Measurements from ENCODE around the gene SAPCD1.

Gene SAPCD1

DNA sequence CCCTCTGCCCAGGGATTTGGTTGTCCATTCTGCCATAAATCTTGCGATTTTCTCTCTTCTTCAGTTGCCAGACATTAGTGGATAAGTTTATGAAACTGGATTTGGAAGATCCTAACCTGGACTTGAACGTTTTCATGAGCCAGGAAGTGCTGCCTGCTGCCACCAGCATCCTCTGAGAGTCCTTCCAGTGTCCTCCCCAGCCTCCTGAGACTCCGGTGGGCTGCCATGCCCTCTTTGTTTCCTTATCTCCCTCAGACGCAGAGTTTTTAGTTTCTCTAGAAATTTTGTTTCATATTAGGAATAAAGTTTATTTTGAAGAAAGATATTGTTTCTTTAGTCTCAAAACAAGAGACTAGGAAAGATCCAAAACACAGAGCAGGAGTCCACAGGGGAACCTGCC lies at the start of gene SAPCD1:
TSS of gene SAPCD1 (plus strand) at position 301 of the 400 bp plus-strand sequence. CDS start 399 bp downstream, outside the sequence.
- no peak for DNase-seq

DNA sequence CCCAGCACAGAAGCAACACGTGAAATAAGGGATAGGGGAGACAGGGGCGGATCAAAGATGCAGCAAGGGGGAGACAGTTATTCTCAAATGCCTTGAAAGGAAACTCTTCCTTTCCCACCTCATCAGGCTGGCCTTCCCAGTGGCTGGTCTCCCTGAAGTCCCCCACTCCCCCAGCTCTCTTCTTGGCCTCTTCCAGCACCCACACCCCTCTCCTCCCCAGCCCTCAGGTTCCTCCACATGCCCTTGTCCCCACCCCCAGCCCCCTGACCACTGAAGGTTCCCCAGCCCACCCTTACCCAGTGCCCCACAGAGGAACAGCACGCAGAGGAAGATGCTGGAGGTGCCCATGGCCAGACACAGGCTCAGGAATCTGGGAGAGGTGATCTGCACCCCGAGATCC lies 49.0 kb upstream of the SAPCD1 start:
- DNase-seq = no peak

DNA sequence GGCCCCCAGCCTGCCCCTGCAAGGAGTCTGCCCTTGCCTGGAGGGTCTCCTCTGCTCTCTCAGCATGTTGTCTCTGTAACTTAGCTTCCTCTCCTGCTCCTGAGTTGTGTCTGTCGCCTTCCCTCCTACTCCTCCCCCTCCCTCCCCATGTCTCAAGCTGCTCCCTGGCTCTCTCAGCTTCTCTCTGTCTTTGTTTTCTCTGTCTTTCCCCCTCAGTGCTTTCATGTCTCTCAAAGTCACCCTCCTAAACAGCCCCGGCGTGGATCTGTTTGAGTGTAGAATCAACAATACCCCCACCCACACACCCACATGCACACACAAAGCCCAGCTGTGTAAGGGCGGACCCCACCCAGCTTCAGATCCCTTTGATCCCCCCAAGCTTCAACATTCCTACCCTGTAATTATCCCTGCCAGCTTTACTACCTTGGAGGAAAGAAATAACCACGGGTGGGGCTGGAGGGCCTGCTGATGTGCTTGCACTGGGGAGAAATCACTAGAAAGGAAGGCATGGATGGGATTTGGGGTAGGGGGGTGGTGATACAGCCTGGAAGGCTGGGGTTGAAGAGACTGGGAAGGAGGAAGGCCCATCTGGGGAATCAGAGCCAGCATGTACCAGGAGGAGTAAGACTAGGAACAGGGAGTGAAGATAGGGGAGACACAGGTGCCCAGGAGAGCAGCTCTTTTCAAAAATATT lies 48.3 kb upstream of the SAPCD1 start:
- no peak for DNase-seq

DNA sequence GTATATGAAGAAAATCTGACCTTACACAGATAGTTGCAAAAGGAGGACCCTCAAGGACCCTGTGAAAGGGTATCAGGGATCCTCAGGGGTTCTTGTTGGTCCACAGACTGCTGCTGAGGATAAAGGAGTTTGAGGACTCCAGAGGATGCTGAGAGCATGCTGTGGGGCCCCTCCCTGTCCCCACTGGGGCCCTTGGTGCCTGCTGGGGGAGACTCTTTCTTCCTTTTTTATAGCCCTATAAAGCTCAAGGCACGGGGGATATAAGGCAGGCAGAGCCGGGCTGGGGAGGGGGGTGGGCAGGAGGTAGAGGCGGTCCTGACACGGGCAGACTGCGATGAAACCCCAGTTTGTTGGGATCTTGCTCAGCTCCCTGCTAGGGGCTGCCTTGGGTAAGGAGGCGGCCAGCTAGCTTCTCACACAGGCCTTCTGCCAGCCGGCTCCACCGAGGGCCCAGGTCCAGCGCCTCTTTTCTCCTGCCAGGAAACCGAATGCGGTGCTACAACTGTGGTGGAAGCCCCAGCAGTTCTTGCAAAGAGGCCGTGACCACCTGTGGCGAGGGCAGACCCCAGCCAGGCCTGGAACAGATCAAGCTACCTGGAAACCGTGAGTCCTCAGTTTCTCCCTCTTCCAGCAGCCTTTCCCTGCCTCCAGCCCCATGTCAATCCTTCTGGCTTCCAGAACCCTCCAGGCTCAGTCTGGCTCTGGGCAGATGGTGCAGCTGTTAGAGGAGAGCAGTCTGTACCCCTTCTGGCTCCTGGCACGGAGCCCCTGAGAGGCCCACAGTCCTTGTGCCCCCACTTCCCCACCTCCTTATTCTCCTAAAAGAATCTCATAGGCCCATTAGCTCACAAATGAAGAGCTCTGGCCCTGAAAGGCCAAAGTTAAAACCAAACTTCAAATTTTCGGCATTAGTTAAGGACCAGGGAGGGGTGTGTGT lies 47.2 kb upstream of the SAPCD1 start, which contains the start of gene LY6G6D:
TSS of gene LY6G6D (plus strand) at position 327 of the 937 bp plus-strand sequence. CDS start at position 335, 8 bp downstream.
- DNase-seq = no peak

DNA sequence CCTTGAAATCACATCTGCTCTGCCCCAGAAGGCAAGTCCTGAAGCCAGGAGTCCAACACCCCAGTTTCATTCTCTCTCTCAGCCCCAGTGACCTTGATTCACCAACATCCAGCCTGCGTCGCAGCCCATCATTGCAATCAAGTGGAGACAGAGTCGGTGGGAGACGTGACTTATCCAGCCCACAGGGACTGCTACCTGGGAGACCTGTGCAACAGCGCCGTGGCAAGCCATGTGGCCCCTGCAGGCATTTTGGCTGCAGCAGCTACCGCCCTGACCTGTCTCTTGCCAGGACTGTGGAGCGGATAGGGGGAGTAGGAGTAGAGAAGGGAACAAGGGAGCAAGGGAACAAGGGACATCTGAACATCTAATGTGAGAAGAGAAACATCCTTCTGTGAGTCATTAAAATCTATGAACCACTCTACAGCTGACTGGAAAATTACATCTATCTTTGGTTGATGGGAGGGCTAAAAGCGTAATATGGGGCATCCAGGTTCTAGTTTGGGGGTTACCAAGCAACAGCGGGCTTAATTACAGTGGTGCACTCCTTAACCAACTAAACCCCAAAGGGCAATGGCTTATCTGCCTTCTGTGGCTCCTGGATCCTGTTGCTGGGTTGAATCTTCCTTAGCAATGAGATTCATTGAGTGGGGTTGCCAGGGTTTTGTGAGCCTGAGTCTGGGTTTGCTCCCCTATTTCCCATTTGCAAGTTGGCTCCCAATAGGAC lies 44.8 kb upstream of the SAPCD1 start:
- no peak for DNase-seq

DNA sequence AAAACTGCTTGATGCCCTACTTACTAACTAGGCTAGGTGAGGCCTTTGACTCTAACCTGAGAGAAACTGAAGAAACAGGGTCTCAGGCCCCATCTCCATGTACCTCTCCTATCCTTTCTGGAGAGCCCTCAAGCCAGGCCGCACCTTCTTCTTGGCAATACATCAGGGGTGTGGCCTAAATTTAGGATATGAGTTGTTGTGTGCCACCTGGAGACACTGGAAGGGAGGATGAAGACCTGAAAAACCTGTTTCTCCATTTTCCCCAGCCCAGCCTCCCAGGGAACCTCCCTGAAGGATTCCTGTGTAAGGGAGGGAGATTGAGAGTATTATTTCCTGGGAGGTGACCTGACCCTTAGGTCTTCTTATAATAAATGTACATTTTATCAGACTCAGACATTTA lies 44.2 kb upstream of the SAPCD1 start:
- no peak for DNase-seq

DNA sequence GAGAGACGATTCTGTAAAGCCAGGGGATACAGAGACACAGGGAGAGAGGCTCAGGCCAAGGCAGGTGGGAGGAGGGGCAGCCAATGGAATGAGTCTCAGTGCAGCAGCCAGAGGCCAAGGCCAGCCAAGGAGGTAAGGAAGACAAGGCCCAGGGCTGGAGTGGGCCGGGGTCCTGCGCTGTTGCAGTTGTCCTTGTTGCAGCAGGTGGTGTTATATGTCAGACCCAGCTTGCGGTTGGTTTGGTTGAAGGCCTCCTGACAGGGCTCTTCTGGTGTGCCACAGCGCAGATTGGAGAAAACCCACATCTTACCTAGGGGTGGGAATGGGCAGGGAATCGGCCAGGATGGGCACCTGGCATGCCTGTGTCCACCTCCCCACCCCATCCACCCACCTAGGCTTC lies 43.5 kb upstream of the SAPCD1 start:
- DNase-seq = no peak

DNA sequence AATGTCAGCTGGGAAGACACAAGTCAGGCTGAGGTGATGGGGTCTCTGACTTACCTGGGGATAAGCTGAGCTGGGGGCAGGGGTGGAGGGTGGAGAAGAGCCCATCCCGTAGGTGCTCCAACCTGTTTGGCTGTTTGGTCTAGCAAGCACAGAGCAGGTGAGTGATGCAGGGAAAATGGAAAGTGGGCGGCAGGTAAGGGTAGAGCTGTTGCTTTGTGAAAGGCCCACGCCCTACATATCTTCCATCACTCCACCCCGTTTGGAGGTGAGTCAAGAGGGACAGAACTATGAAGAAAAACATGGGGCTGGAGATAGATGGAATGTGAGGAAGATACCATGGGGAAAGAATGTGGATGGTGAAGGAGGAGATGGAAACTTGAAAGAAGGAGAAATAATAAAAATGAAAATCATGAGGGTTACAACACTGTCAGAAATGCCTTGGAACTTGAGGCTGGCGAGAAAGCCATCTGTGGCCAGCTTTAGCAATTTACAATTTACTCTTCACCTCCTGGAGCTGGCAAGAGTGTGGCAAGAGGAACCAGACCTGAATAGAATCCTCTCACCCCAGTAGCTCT lies 42.2 kb upstream of the SAPCD1 start:
- no peak for DNase-seq

DNA sequence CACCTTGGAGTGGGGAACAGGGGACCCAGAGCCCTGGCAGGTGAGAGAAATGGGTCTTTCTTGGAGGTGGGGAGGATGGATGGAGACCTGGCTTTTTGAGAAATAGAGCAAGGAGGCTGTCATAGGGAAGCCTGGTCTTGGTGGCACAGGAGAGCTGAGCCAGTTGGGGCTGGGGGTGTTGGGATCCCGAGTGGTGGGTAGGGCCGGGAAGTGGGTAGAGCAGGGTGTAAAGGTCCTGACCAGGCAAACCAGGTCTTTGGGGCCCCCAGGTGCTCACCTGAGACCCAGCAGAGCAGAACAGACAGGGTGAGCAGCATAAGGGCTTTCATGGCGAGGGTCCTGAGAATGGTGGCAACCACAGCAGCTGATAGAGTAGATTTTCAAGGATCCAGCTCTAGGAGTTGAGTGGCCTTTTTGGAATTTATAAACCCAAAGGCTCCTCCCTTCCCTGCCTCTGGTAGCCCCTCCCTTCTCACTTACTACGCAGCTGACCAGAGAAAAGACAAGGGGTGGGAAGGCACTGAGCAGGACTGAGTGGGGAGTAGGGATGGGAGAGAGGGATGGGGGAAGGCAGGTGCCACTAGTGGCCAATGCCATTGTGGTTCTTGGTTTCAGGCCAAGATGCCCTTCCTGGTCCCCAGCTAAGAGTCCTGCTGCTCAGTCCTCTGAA lies 41.0 kb upstream of the SAPCD1 start, which contains the start of gene LY6G6C:
TSS of gene LY6G6C (minus strand) at position 396 of the 670 bp plus-strand sequence. CDS start at position 329, 67 bp downstream.
- DNase-seq = no peak

DNA sequence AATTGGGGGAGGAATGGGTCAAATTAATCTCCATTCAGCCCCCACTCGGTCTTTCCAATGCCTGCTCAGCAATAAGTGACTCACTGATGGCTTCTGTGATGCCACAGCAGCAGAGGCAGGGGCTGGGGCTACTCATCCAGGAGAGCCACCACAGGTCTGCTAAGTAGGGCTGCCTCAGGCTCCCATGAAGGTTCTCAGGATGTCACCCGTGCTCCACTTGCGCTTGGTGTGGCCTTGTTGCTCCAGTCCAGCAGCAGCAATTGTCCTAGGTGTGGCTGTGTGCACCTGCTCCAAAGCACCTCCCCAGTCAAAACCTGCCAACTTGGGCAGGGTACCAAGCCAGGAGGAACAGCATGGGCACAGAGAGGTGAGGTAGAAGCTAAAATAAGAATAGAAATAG lies 40.3 kb upstream of the SAPCD1 start:
- no peak for DNase-seq

DNA sequence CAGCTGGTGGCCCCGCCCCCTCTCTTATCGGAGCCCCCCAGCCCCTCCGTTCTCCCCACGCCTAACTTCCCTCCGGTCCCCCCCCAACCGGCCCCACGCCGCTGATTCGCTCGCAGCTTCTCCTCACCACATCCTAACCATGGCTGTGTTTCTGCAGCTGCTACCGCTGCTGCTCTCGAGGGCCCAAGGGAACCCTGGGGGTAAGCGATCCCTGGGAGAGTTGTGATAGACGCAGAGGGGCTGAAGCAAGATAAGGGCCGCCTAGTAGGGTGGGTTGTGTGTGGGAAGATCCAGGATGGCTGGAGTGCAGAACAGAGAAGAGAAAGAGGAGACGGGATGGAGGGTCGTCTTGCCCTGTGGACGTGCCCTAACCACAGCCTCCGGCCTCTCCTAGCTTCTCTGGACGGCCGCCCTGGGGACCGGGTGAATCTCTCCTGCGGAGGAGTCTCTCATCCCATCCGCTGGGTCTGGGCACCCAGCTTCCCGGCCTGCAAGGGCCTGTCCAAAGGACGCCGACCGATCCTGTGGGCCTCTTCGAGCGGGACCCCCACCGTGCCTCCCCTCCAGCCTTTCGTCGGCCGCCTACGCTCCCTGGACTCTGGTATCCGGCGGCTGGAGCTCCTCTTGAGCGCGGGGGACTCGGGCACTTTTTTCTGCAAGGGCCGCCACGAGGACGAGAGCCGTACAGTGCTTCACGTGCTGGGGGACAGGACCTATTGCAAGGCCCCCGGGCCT lies 39.0 kb upstream of the SAPCD1 start, which contains the start of gene MPIG6B:
TSS of gene MPIG6B (plus strand) at position 129 of the 735 bp plus-strand sequence. CDS start at position 140, 11 bp downstream.
- DNase-seq = peak; percentile 86

DNA sequence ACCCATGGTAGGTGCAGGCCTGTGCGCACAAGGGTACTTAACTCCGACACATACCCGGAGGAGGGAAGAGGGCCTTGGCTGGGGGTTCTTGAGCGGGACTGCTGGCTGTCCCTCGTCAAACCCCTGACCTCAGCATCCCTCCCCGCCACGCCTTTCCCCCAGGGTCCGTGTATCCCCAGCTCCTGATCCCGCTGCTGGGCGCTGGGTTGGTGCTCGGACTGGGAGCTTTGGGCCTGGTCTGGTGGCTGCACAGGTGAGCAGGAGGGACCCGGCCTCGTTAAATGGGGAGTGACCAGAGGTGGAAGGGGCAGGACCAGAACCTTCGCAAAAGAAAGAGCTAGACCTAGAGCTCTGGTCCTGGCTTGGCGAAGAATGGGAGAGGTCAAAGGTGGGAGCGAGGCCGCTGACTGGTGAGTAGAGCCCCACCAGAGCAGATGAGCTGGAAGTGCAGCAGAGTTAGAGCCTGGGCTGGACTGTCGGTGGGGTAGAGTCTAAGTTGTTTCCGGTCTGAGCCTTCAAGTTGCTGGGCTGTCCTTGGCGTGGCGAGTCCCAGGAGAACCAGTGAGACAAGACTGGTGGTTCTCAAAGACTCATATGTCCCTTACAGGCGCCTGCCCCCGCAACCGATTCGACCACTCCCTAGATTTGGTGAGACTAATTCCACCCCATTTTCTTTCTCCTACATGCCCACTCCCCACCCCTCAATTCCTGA lies 38.3 kb upstream of the SAPCD1 start:
- no peak for DNase-seq

DNA sequence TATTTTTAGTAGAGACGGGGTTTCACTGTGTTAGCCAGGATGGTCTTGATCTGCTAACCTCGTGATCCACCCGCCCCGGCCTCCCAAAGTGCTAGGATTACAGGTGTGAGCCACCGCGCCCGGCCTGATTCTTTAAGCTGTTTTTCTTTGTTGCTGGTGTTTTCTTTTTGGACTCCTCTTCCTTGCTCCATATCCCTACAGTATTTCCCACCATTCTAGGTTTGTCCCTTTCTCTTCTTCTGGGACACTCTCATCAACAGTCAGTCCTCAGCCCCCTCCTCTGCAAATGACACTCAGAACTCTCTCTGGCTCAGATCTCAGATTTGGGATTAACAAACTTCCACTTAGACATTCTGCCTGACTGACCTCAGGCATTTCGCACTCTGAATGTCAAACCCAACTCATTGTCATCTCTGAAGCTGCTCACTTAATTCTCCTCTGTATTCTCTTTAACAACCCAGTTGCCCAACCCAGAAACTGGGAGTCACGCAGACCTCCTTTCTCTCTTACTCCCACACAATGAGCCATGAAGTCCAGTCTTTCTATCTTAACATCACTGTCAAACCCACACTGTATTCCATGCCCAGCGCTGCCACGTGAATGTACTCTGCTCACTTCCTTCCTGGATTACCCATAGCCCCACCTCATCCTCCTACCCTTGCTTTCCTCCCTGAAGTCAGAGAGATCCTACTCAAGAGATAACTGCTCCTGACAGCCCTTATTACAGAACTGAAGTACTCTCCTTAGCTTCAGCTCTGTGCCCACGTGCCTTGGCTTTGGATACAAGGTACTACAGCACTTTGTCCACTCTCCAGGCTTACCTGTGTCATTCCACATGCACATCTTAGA lies 36.7 kb upstream of the SAPCD1 start:
- peak; percentile 74 for DNase-seq

DNA sequence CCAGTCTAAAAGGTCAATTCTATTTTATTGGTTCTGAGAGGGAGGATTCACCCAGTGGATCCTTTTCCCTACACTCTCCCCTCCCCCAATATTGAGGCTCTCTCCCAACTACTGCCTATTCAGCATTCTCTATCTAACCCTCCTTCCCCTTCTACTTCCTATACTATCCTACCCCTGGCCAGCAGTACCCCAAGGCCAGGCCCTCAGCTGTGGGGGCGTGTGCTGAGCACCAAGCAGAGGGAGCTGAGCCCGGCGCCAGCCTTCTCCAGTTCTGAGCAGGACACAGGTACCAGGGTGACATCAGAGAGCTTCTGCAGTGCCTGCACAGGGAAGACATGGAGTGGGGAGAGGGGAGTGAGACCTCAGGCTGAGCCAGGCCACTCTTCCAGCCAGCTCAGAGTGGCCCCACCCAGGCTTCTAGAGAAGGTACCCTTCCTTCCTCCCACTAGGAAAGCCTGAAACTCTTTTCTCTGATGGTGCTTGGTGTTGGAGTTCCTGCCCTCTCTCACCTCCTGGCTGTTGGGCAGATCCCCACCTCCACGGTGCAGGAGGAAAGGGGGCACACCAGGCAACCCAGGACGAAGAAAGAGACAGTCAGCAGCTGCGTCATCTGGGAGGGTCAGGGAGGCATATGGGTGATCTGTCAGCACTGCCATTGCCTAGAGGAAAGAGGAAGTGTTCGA lies 35.3 kb upstream of the SAPCD1 start:
- DNase-seq = peak; percentile 93

DNA sequence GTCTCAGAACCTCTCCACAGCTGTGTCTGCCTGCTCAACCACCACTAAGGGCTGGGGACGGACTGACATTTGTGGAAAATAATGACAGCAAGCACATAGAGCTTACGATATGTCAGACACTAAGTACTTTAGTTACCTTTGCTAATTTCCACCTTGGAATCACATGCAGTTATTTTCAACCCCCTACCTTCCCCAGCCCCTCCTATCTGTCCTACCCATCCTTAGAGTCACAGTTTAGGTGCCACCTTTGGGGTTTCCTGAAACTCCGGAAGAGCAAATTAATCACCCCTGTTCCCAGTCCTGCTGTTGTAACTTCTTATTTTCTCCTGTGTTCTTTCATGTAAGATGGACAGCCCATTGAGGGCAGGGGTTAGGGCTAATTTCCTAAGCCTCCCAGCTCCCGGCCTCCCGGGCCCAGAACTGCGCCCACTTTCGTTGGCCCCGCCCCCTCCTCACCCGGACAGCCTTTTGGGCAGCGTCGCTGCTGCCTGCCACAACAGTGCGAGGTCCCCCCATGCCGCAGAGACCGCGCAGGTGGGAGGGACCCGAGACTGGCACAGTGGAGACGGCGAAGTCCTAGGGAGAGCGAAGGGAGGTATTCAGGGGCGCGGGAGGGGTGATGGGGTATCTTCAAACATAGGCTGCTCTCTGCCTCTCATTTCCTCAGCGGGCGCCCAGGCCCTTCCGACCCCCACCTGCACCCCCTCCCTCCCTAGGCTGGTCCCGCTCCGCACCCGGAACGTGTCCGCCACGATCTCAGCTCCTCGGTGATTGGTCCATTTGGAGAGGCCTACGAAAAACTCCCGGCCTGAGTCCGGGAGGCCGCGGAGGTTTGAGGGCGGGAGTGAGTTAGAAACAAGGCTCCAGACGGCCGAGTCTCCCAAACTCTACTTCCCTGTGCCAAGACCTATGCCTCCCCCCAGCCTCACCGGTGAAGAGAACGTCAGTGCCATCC lies 34.5 kb upstream of the SAPCD1 start:
- DNase-seq = no peak

DNA sequence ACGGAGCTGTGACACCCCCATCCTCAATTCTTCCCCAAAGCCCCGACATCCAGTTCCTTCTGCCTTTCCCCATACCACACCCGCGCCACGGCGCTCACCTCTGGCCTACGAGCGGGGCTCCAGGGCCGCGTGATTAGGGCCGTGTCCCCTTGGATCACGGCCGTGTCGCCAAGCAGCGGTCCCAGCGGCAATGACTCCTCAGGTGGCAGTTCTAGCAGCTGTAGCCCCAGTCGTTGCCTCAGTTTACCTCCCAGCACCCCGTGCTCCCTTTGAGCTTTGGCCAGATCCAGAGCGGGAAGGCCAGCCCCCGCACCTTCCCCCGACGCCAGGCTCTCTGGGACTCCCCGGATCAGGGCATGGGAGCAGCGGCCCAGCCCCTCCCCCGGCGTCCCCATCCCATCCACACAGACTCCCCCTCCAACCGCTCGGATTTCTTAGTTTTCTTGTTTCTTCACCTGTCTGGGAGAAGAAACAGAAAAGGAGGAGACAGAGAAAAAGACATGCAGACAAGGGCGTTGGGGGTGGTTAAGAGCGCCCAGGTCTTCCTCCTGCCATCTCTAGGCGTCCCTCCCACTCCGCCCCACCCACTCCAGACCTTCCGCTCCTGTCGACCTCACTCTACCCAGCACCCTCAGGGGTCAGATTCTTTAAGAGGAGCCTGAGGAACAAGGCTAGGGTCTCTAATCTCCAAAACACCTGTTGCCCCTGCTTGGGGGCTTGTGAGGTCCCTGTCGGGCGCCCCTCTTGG lies 33.5 kb upstream of the SAPCD1 start, which contains the start of gene DDAH2:
TSS of gene DDAH2 (minus strand) at position 533 of the 748 bp plus-strand sequence. CDS start at position 395, 138 bp downstream.
- no peak for DNase-seq

DNA sequence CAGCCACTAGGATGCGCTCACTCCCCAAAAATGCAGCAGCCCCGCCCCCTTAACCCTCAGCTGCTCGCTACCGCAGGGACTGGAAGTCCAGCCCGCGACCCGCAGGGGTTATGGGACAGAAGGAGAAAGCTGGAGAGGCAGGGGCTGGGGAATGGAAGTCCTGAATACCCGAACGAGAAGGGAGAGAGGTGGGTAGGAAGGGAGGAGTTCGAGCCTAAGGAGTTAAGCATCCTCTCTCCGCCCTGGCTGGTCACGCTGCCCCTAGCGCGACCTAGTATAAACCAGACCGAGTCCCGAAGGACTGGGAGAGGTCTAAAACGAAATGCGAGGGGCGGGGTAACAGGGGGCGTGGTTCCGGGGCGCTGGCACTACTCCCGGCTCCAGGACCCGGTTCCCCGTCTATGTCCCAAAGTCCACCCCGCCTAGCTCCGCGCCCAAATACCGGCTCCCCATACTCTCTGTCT lies 32.9 kb upstream of the SAPCD1 start:
- DNase-seq = peak; percentile 94
